ENCODE data around the gene RABGEF1. TPM values are rescaled to one million over a fixed set of nuclear protein-coding genes. Genes with fewer than 3 reads are reported as not detected.

RABGEF1 gene
- total and polyA plus RNA-seq, 11 donors, result 5.7 to 21.2 (median 19.0) TPM

- H3K4me3 ChIP-seq, result no peak overlapping the region
- H3K9me3 ChIP-seq, result peaks cover 0 to 27% (median 10%) of the 10 kb centered on the region in 12 donors
- peaks cover 0 to 16% (median 2%) of the 10 kb centered on the region in 9 donors for H3K36me3 ChIP-seq
- H3K27ac ChIP-seq, result no peak overlapping the region
- ATAC-seq (no peak), DNase-seq (no peak)
- H3K4me1 ChIP-seq, result no peaks in the 10 kb centered on the region
- intact Hi-C loops (cut with DNase I), result no loop called here
- WGBS, 4 donors, result 91 to 100% (median 98%) methylated on average over 1 to 2 of the region's 2 CpGs
- no peaks in the 10 kb centered on the region for H3K27me3 ChIP-seq
- TF ChIP-seq POLR2A (IDR thresholded peaks at IDR 0.05) (no peak), CTCF (IDR thresholded peaks at IDR 0.05) (no peak)
Observed at GRCh38 chr7:66725843-66726242, 14.7 kb upstream of the RABGEF1 start.

GRCh38 chr7:66727058-66727457, 13.5 kb upstream of the RABGEF1 start:
- DNase-seq (no peak), ATAC-seq (no peak)
- Histone ChIP-seq H3K4me1 (no peaks in the 10 kb centered on the region), H3K36me3 (peaks cover 0 to 16% (median 2%) of the 10 kb centered on the region in 9 donors), H3K4me3 (no peak overlapping the region), H3K27me3 (no peaks in the 10 kb centered on the region), H3K9me3 (peaks cover 0 to 27% (median 10%) of the 10 kb centered on the region in 12 donors), H3K27ac (no peak overlapping the region)
- WGBS, 4 donors, result 95 to 97% (median 95%) methylated on average over 2 to 3 of the region's 3 CpGs
- intact Hi-C loops (cut with DNase I), result no loop called here
- no peak for TF ChIP-seq CTCF (IDR thresholded peaks at IDR 0.05)
- TF ChIP-seq POLR2A (IDR thresholded peaks at IDR 0.05), result no peak

- Histone ChIP-seq H3K27ac (no peak overlapping the region), H3K27me3 (no peaks in the 10 kb centered on the region), H3K9me3 (peaks cover 0 to 18% (median 10%) of the 10 kb centered on the region in 12 donors), H3K36me3 (peaks cover 0 to 6% (median 0%) of the 10 kb centered on the region in 9 donors), H3K4me1 (no peaks in the 10 kb centered on the region), H3K4me3 (no peak overlapping the region)
- no peak for ATAC-seq
- intact Hi-C loops (cut with DNase I), result no loop called here
- TF ChIP-seq POLR2A (IDR thresholded peaks at IDR 0.05) (no peak), CTCF (IDR thresholded peaks at IDR 0.05) (no peak)
- WGBS, 4 donors, result 90 to 92% (median 92%) methylated on average over 6 of the region's 6 CpGs
- DNase-seq, result no peak
Observed at GRCh38 chr7:66728571-66728970, 12.0 kb upstream of the RABGEF1 start.

GRCh38 chr7:66729274-66729673, 11.3 kb upstream of the RABGEF1 start:
- WGBS, 4 donors, result 93 to 98% (median 96%) methylated on average over 3 of the region's 3 CpGs
- Histone ChIP-seq H3K36me3 (peaks cover 0 to 6% (median 0%) of the 10 kb centered on the region in 9 donors), H3K27ac (no peak overlapping the region), H3K4me3 (no peak overlapping the region), H3K9me3 (peaks cover 0 to 11% (median 5%) of the 10 kb centered on the region in 12 donors), H3K27me3 (no peaks in the 10 kb centered on the region), H3K4me1 (no peaks in the 10 kb centered on the region)
- intact Hi-C loops (cut with DNase I), result no loop called here
- TF ChIP-seq CTCF (IDR thresholded peaks at IDR 0.05), result no peak
- no peak for TF ChIP-seq POLR2A (IDR thresholded peaks at IDR 0.05)
- DNase-seq, result no peak
- ATAC-seq, result no peak
